Measurements from ENCODE around the gene WDR62. TPM values are rescaled to one million over a fixed set of nuclear protein-coding genes. Genes with fewer than 3 reads are reported as not detected.

WDR62 gene
- total RNA-seq, 1 experiment from 2014 or later, result 29.6 TPM

DNA sequence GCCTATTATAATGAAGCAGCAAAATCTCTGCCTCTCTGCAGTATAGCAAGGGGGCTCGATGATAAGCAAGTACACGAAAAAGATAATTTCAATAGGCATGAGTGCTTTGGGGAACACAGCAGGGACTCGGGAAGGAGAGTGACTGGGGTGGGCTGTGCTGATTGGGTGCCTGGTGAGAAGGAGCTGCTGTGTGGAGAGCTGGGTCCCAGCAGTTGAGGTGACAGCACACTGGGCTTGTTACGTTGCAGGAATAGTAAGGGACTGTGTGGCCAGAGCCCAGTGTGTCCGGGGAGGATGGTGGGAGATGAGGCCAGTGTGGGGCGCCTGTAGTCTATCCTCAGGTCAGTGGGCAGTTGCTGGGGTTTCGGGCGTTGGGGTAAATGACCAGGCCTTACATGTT lies 17.4 kb downstream of the WDR62 start:
- TF ChIP-seq, protein P1, sequence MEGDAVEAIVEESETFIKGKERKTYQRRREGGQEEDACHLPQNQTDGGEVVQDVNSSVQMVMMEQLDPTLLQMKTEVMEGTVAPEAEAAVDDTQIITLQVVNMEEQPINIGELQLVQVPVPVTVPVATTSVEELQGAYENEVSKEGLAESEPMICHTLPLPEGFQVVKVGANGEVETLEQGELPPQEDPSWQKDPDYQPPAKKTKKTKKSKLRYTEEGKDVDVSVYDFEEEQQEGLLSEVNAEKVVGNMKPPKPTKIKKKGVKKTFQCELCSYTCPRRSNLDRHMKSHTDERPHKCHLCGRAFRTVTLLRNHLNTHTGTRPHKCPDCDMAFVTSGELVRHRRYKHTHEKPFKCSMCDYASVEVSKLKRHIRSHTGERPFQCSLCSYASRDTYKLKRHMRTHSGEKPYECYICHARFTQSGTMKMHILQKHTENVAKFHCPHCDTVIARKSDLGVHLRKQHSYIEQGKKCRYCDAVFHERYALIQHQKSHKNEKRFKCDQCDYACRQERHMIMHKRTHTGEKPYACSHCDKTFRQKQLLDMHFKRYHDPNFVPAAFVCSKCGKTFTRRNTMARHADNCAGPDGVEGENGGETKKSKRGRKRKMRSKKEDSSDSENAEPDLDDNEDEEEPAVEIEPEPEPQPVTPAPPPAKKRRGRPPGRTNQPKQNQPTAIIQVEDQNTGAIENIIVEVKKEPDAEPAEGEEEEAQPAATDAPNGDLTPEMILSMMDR (IDR thresholded peaks at IDR 0.05; ENCODE audit: unreplicated experiment), result no peak
- DNase-seq, result no peak
- intact Hi-C loops (cut with micrococcal nuclease; ENCODE audit: unreplicated experiment), result no loop called here
- Mint-ChIP-seq H3K9me3 (ENCODE audit: low read depth, unreplicated experiment) (no peaks in the 10 kb centered on the region), H3K27ac (ENCODE audit: unreplicated experiment) (no peak overlapping the region), H3K36me3 (ENCODE audit: insufficient read depth, unreplicated experiment) (peaks cover 53% of the 10 kb centered on the region), H3K4me3 (ENCODE audit: low read depth, unreplicated experiment) (no peak overlapping the region), H3K4me1 (ENCODE audit: low read depth, unreplicated experiment) (peaks cover 17% of the 10 kb centered on the region), H3K27me3 (ENCODE audit: unreplicated experiment) (no peaks in the 10 kb centered on the region)
- no TSS peak for BruUV-seq (replicated peaks)
- CTCF ChIA-PET, result no interaction called here

DNA sequence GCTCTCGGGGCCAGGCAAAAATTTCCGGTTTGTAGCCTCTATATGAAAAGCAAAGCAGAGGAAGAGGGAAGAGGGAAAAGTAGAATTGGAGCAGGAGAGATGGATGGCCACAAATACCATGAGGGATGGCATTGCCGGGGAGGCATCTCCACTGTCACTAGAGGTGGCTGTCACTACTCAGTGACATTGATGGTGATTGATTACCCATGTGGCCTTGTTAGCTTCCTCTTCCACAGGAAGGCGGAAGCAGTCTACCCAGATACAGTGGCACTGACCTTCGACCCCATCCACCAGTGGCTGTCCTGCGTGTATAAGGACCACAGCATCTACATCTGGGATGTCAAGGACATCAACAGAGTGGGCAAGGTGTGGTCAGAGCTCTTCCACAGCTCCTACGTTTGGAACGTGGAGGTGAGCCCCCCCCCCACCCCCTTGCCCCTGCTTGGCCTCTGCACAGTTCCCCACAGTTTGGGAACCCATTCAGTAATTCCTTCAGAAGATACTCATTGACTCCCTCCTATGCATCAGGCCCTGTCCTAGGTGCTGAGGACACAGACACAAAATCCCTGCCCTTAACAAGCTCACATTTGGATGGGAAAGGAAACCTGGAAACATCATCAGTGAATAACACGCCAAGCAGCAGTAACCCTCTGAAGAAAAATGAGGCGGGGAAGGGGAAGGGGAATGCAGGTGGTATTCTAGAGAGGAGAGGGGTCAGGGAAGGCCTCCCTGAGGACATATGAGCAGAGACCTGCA lies 18.6 kb downstream of the WDR62 start:
- CTCF ChIA-PET, result no interaction called here
- Mint-ChIP-seq H3K27me3 (ENCODE audit: unreplicated experiment) (no peaks in the 10 kb centered on the region), H3K27ac (ENCODE audit: unreplicated experiment) (no peak overlapping the region), H3K4me3 (ENCODE audit: low read depth, unreplicated experiment) (no peak overlapping the region), H3K36me3 (ENCODE audit: insufficient read depth, unreplicated experiment) (peaks cover 48% of the 10 kb centered on the region), H3K9me3 (ENCODE audit: low read depth, unreplicated experiment) (no peaks in the 10 kb centered on the region), H3K4me1 (ENCODE audit: low read depth, unreplicated experiment) (peaks cover 17% of the 10 kb centered on the region)
- intact Hi-C loops (cut with micrococcal nuclease; ENCODE audit: unreplicated experiment), result no loop called here
- no peak for DNase-seq
- TF ChIP-seq, protein P1 (IDR thresholded peaks at IDR 0.05; ENCODE audit: unreplicated experiment), result no peak
- BruUV-seq (replicated peaks), result no TSS peak

DNA sequence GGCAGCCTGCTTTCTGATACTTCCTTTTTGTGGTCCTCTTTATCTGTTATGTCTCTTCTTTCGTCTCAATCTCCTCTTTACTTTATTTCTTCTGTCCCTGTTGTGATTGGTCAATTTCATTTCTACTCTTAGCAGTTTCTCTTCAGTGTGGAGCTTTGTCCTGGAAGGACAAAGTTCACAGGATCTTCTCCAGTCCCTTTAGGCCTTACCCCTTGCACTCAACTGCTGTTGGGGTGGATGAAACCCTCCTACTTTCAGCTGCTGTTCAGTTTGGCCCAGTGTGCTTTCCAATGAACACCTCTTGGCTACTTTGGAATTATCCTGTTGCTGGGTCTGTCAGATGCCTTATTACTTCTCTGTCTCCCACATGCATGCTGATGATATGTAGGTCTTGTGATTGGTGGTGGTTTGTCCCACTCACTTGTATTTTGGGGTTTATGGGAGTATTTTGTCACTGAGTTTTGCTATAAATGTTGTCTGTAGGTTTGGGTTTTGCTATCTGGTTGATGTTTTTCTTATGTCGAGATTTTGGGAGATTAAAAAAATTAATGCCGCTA lies 24.8 kb downstream of the WDR62 start:
- H3K4me1 Mint-ChIP-seq (ENCODE audit: low read depth, unreplicated experiment), result no peaks in the 10 kb centered on the region
- BruUV-seq (replicated peaks), result no TSS peak
- H3K4me3 Mint-ChIP-seq (ENCODE audit: low read depth, unreplicated experiment), result no peak overlapping the region
- no peak for DNase-seq
- H3K36me3 Mint-ChIP-seq (ENCODE audit: insufficient read depth, unreplicated experiment), result peaks cover 15% of the 10 kb centered on the region
- H3K9me3 Mint-ChIP-seq (ENCODE audit: low read depth, unreplicated experiment), result no peaks in the 10 kb centered on the region
- TF ChIP-seq, protein P1 (IDR thresholded peaks at IDR 0.05; ENCODE audit: unreplicated experiment), result no peak
- intact Hi-C loops (cut with micrococcal nuclease; ENCODE audit: unreplicated experiment), result no loop called here
- H3K27ac Mint-ChIP-seq (ENCODE audit: unreplicated experiment), result no peak overlapping the region
- H3K27me3 Mint-ChIP-seq (ENCODE audit: unreplicated experiment), result no peaks in the 10 kb centered on the region
- CTCF ChIA-PET, result interaction anchor here (0.6 kb wide), 1 partner anchor 9 kb away, joined by 3 read pairs; no protein-coding TSS in a partner anchor

DNA sequence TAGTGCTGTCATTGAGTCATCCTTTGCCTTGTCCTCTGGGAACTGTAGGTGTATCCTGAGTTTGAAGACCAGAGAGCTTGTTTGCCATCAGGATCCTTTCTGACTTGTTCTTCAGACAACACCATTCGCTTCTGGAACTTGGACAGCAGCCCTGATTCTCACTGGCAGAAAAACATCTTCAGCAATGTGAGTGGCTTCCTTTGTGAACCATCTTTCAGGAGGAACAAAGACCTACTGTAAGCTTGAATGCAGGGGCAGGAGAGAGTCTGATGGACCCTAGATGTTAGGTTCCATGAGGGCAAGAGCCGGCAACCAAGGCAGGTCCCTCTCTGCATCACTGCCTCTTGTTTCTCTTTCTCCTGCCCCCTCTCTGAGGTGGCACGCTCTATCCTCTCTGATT lies 26.7 kb downstream of the WDR62 start:
- intact Hi-C loops (cut with micrococcal nuclease; ENCODE audit: unreplicated experiment), result no loop called here
- no TSS peak for BruUV-seq (replicated peaks)
- H3K9me3 Mint-ChIP-seq (ENCODE audit: low read depth, unreplicated experiment), result no peaks in the 10 kb centered on the region
- peaks cover 13% of the 10 kb centered on the region for H3K36me3 Mint-ChIP-seq (ENCODE audit: insufficient read depth, unreplicated experiment)
- no peak overlapping the region for H3K27ac Mint-ChIP-seq (ENCODE audit: unreplicated experiment)
- no peak for DNase-seq
- TF ChIP-seq, protein P1 (IDR thresholded peaks at IDR 0.05; ENCODE audit: unreplicated experiment), result no peak
- no peaks in the 10 kb centered on the region for H3K4me1 Mint-ChIP-seq (ENCODE audit: low read depth, unreplicated experiment)
- no peaks in the 10 kb centered on the region for H3K27me3 Mint-ChIP-seq (ENCODE audit: unreplicated experiment)
- H3K4me3 Mint-ChIP-seq (ENCODE audit: low read depth, unreplicated experiment), result no peak overlapping the region
- CTCF ChIA-PET, result no interaction called here
